NB4 (cell line): ENCODE data around the gene TMPRSS3.

ENCODE experiments used
- DNase-seq: peaks from one replicate; pipeline ENCODE4 v3.0.0; 2010; ENCODE audit warnings: low read depth
- H3K4me3 ChIP-seq: one replicate; pipeline ENCODE4 v1.5.1; 2011; ENCODE audit warnings: mild to moderate bottlenecking, low read depth, low read length, moderate library complexity
- MYC ChIP-seq: IDR thresholded peaks from 2 replicates; pipeline ENCODE4 v1.6.1; 2011; ENCODE audit warnings: low read depth, low read length
- POLR2A ChIP-seq: IDR thresholded peaks from 2 replicates; pipeline ENCODE4 v1.6.1; 2011; ENCODE audit warnings: mild to moderate bottlenecking; ENCODE audit not compliant: insufficient read length; ENCODE audit errors: extremely low read depth
- TF ChIP-seq, protein P1 (sequence below): IDR thresholded peaks from 2 replicates; pipeline ENCODE4 v1.6.1; 2011; ENCODE audit warnings: low read depth, low read length
- TF ChIP-seq, protein P2 (sequence below): IDR thresholded peaks from one replicate; pipeline ENCODE4 v1.5.1; 2012; ENCODE audit warnings: low read depth, low read length

The TMPRSS3 gene

DNA sequence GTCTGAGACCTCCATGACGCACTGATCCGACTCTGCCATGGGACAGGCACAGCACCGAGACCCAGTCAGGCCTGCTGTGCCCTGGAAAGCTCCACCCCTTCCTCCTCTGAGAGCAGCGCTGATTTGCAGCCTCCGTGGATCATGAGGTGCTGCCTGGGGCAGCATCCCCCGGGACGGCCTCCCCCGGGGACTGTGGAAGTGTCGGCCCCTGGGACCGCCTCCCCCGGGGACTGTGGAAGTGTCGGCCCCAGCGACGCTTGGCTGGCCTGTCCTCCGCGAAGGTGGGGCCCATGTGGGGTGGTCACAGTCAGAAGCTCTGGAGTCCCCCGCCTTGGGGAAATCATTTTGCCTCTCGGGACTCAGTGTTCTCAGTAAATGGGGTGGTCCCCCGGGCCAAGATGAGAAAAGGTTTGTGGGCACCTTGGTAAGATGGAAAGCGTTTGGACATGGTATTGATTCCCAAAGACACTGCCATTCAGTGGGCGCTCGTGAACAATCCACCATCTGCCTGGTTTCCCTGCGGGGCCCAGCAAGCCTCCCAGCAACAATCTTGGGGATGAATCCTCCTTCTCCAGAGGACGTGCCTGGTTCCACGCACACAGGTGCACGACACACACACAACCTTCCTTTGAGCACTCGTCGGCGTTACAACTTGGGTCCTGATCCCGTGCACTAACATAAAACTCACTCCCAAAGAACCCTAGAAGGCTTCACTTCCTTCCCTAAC is 48.1 kb downstream of the TMPRSS3 start:
- H3K4me3 ChIP-seq: no peak overlapping the region
- TF ChIP-seq, protein P1, sequence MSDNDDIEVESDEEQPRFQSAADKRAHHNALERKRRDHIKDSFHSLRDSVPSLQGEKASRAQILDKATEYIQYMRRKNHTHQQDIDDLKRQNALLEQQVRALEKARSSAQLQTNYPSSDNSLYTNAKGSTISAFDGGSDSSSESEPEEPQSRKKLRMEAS: no peak
- TF ChIP-seq, protein P2, sequence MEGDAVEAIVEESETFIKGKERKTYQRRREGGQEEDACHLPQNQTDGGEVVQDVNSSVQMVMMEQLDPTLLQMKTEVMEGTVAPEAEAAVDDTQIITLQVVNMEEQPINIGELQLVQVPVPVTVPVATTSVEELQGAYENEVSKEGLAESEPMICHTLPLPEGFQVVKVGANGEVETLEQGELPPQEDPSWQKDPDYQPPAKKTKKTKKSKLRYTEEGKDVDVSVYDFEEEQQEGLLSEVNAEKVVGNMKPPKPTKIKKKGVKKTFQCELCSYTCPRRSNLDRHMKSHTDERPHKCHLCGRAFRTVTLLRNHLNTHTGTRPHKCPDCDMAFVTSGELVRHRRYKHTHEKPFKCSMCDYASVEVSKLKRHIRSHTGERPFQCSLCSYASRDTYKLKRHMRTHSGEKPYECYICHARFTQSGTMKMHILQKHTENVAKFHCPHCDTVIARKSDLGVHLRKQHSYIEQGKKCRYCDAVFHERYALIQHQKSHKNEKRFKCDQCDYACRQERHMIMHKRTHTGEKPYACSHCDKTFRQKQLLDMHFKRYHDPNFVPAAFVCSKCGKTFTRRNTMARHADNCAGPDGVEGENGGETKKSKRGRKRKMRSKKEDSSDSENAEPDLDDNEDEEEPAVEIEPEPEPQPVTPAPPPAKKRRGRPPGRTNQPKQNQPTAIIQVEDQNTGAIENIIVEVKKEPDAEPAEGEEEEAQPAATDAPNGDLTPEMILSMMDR: no peak
- no peak for TF ChIP-seq MYC
- no peak for TF ChIP-seq POLR2A
- DNase-seq: no peak

DNA sequence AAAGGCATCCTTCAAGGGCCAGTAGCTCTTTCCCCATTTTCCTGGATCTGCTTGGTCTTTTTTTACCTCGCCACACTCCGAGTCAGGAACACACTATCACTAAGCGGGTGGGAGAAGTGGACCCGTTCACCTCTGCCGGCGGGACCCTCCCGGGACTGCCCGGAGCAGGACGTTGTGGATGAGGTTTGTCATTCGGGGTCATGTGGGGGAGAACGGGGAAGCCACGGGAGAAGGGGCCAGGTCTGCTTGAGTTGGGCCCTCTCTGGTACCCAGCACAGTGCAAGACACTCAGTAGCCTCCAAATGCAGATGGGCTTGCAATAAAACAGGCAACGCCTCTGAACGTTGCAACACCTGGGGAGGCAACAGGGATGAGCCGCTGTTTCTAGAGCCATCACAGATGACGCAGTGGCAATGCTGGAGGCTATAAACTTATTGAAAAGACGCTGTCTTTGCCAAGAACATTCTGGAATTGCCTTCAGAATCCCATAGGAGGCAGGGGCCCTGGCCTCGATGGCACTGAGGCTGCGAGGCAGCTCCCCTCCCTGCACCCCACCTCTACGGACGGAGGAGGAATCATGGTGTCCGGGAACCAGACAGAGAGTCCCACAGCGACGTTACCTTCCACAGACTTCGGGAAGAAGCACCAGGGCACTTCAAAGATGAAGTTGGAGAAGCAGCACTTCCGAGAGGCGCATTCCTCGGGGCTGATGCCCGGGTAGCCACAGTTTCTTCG is 48.8 kb downstream of the TMPRSS3 start:
- no peak for DNase-seq
- TF ChIP-seq MYC (no peak), POLR2A (no peak)
- TF ChIP-seq, protein P2: no peak
- TF ChIP-seq, protein P1: no peak

DNA sequence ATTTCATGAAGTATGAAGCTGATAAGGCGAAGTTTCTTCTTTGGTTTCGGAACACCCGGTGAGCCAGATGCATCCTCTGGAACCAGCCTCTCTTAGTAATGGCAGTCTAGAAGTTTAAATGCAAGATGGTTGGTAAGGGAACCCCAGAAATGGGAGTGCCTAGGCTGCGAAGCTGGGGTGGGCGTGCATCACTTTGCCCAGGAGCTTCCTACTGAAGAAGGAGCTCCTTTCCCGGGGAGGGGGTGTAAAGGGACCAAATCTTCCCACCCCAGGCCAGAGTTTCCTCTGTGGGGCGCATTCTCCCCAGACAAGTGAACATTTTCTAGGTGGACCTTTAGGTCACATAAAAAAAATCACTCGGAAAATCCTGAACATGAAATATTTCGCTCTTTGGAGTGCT is 49.4 kb downstream of the TMPRSS3 start:
- TF ChIP-seq, protein P2: no peak
- TF ChIP-seq POLR2A: no peak
- no peak for TF ChIP-seq MYC
- TF ChIP-seq, protein P1: no peak
- no peak for DNase-seq

More for the DNA sequence above, 48.8 kb downstream of the TMPRSS3 start:
- no peak overlapping the region for H3K4me3 ChIP-seq

DNA sequence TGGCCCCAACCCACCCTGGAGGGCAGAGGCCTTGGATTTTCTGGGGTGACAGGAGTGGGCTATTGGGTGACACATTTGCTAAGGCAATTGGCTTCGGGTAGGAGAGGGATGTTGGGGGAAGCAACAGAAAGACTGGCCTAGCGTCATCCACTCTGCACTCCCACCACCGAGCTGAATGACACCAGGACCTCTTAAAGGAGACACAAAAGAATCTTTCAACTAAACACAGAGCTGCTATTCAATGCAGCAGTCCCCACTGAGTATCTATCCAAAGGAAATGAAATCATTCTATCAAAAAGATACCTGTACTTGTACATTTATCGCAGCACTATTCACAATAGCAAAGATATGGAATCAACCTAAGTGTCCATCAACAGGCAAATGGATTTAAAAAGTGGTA is 51.2 kb downstream of the TMPRSS3 start:
- no peak for DNase-seq
- no peak overlapping the region for H3K4me3 ChIP-seq
- TF ChIP-seq MYC (no peak), POLR2A (no peak)
- TF ChIP-seq, protein P1: no peak
- TF ChIP-seq, protein P2: no peak

More for the DNA sequence above, 49.4 kb downstream of the TMPRSS3 start:
- H3K4me3 ChIP-seq: no peak overlapping the region

DNA sequence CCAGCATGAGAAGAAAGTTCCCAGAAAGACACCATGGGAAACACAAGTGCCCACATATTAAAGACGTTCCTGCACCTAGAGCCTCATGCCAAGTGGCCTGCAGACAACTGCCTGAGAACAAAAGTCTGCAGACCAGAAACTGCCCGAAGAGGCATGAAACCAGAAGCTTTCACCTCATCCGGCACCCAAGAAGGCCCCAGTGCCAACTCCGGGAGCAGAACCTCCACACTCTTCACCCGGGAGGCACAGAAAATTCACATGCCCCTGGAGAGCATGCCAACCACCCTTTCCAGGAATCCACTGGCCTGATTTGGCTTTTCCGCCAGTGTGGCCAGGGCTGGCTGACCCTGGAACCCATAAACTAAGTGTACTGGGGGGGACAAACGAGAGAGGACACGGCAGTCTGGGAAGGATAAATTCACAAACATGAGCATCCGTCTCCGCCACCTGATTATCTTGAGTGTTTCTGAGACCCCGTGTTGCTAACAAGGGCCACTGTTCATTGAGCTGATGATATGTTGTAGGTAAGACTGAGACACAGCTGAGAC is 51.8 kb downstream of the TMPRSS3 start:
- no peak for TF ChIP-seq POLR2A
- TF ChIP-seq MYC: no peak
- TF ChIP-seq, protein P1: no peak
- TF ChIP-seq, protein P2: no peak
- no peak overlapping the region for H3K4me3 ChIP-seq
- no peak for DNase-seq
